H1 (cell line): Measurements from ENCODE around the gene DYDC1. TPM values are rescaled to one million over a fixed set of nuclear protein-coding genes. Genes with fewer than 3 reads are reported as not detected.

Experiments
- ATF3 ChIP-seq: IDR thresholded peaks from 2 replicates; pipeline ENCODE4 v1.6.1; 2011; ENCODE audit warnings: low read depth, mild to moderate bottlenecking, low read length; ENCODE audit not compliant: insufficient read depth
- CHD7 ChIP-seq: fragments of 300-600 bp; sonication (generic); IDR thresholded peaks from 2 replicates; pipeline ENCODE4 v1.7.1; 2012; ENCODE audit warnings: low read length, moderate library complexity, mild to moderate bottlenecking, inconsistent platforms; ENCODE audit not compliant: insufficient replicate concordance
- CREB1 ChIP-seq: IDR thresholded peaks from 2 replicates; pipeline ENCODE4 v1.6.1; 2012; ENCODE audit warnings: inconsistent platforms
- EGR1 ChIP-seq: IDR thresholded peaks from 2 replicates; pipeline ENCODE4 v1.6.1; 2011; ENCODE audit warnings: low read depth, low read length, borderline replicate concordance
- HDAC6 ChIP-seq: IDR thresholded peaks from one replicate; pipeline ENCODE4 v1.7.1; 2012; ENCODE audit warnings: low read depth, mild to moderate bottlenecking, inconsistent platforms, low read length, moderate library complexity
- JUND ChIP-seq: IDR thresholded peaks from 2 replicates; pipeline ENCODE4 v1.6.1; 2011; ENCODE audit warnings: mild to moderate bottlenecking, improper control_type of control experiment, low read length
- KDM5A ChIP-seq: fragments of 200-600 bp; IDR thresholded peaks from 2 replicates; pipeline ENCODE4 v1.7.1; 2012; ENCODE audit warnings: mild to moderate bottlenecking, low read length, inconsistent platforms, mixed read lengths
- SAP30 ChIP-seq: fragments of 300-600 bp; sonication (generic); IDR thresholded peaks from 2 replicates; pipeline ENCODE4 v1.7.1; 2012; ENCODE audit warnings: low read length, moderate library complexity, mild to moderate bottlenecking, inconsistent platforms; ENCODE audit not compliant: insufficient read depth, insufficient replicate concordance
- SIRT6 ChIP-seq: IDR thresholded peaks from one replicate; pipeline ENCODE4 v1.7.1; 2012; ENCODE audit warnings: low read length, inconsistent platforms
- TAF1 ChIP-seq: IDR thresholded peaks from 2 replicates; pipeline ENCODE4 v1.6.1; 2011; ENCODE audit warnings: mild to moderate bottlenecking, low read depth, low read length
- USF2 ChIP-seq: IDR thresholded peaks from 2 replicates; pipeline ENCODE4 v1.6.1; 2011; ENCODE audit warnings: low read length, improper control_type of control experiment
- polyA plus RNA-seq, 7 experiments: library from polyadenylated mRNA; depleted of rRNA in 3 of 7; stranded (reverse) in 5 of 7; unstranded in 2 of 7; fragments of >200 nt in 5 of 7; fragments of 200-250 nt in 2 of 7; gene quantifications; 1 replicate in 5 of 7; 2 replicates in 1 of 7; 4 replicates in 1 of 7; pipeline versions ENCODE4 v1.2.1 to v1.2.3, GENCODE V29; 2011 to 2013; ENCODE audit warnings: missing spikeins in 2 of 7, mixed read lengths in 2 of 7
- total RNA-seq: library from RNA; stranded (reverse); fragmentation: NEBNext Ultra II Directional; extraction: Animal tissue kit (Norgen Biotek cat#: 25700); gene quantifications from 2 replicates; pipeline ENCODE4 v1.2.1, GENCODE V29; 2021

The DYDC1 gene
- total and polyA plus RNA-seq, 2 of the 8 experiments (the other 6 are each of a cell fraction or from before 2014, with no cell fraction given): not detected

GRCh38 chr10:80371467-80371866 is 14.9 kb upstream of the DYDC1 start (continued):
- TF ChIP-seq CHD7: no peak
- TF ChIP-seq JUND: no peak
- no peak for TF ChIP-seq TAF1
- TF ChIP-seq EGR1: no peak
- TF ChIP-seq SIRT6: no peak
- TF ChIP-seq SAP30: no peak
- no peak for TF ChIP-seq ATF3
- TF ChIP-seq CREB1: no peak
- no peak for TF ChIP-seq USF2
- TF ChIP-seq HDAC6: no peak
- no peak for TF ChIP-seq KDM5A
